ENCODE data around the gene RMDN2.
"Not testable (repeated sequence)": the region's sequence is repeated elsewhere in the genome, so short reads cannot be mapped to it uniquely, and the experiment has no call there.

DNA sequence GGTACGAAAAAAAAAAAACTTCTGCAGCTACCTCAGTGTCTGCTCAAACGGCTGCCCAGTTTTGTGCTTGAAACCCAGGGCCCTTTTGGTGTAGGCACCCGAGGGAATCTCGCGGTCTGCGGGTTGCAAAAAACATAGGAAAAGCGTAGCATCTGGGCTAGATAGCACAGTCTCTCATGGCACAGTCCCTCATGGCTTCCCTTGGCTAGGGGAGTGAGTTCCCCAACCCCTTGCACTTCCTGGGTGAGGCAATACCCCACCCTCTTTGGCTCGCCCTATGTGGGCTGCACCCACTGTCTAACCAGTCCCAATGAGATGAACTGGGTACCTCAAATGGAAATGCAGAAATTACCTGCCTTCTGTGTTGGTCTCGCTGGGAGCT lies 37.6 kb downstream of the RMDN2 start:
- TF ChIP-seq, protein P1, sequence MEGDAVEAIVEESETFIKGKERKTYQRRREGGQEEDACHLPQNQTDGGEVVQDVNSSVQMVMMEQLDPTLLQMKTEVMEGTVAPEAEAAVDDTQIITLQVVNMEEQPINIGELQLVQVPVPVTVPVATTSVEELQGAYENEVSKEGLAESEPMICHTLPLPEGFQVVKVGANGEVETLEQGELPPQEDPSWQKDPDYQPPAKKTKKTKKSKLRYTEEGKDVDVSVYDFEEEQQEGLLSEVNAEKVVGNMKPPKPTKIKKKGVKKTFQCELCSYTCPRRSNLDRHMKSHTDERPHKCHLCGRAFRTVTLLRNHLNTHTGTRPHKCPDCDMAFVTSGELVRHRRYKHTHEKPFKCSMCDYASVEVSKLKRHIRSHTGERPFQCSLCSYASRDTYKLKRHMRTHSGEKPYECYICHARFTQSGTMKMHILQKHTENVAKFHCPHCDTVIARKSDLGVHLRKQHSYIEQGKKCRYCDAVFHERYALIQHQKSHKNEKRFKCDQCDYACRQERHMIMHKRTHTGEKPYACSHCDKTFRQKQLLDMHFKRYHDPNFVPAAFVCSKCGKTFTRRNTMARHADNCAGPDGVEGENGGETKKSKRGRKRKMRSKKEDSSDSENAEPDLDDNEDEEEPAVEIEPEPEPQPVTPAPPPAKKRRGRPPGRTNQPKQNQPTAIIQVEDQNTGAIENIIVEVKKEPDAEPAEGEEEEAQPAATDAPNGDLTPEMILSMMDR (IDR thresholded peaks at IDR 0.05) = not testable (repeated sequence)
- not testable (repeated sequence) for TF ChIP-seq POLR2A (IDR thresholded peaks at IDR 0.05)

Data from uterus (tissue), 2 donors.